HT-29 (cell line): ENCODE results near the gene ARHGAP8. TPM values are rescaled to one million over a fixed set of nuclear protein-coding genes. Genes with fewer than 3 reads are reported as not detected.
"Not testable (repeated sequence)": the region's sequence is repeated elsewhere in the genome, so short reads cannot be mapped to it uniquely, and the experiment has no call there.

ENCODE experiments used
- DNase-seq: peaks from one replicate; pipeline ENCODE4 v3.0.0-alpha.2; 2015; ENCODE audit warnings: low spot score
- total RNA-seq: library from RNA; depleted of rRNA; stranded (reverse); fragments of >200 nt; shearing (Covaris generic); gene quantifications from 2 replicates; pipeline ENCODE4 v1.2.3, GENCODE V29; 2014

ARHGAP8 gene
- total RNA-seq, 1 experiment from 2014 or later: 38.1 TPM

GRCh38 chr22:44739024-44739423 lies 13.4 kb upstream of the ARHGAP8 start:
- no peak for DNase-seq

DNA sequence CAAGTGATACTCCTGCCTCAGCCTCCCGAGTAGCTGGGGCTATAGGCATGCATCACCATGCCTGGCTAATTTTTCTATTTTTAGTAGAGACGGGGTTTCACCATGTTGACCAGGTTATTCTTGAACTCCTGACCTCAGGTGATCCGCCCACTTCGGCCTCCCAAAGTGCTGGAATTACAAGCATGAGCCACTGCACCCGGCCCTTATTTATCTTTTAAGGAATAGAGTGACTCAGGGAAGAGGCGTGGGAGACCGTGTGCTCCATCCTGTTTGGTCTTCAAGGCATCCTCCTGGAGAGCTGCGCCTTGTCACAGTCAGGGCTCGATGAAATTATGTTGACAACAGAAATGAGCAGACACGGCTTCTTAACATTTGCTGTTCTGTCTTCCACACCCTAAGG lies 12.7 kb upstream of the ARHGAP8 start:
- peak; percentile 46 for DNase-seq

- no peak for DNase-seq
Measured at GRCh38 chr22:44740307-44740706, 12.1 kb upstream of the ARHGAP8 start.

GRCh38 chr22:44741929-44742328 lies 10.4 kb upstream of the ARHGAP8 start:
- no peak for DNase-seq

GRCh38 chr22:44743247-44743646 lies 9.1 kb upstream of the ARHGAP8 start:
- DNase-seq: no peak

GRCh38 chr22:44743804-44744211 lies 8.6 kb upstream of the ARHGAP8 start:
- no peak for DNase-seq

GRCh38 chr22:44745853-44746789 lies 6.3 kb upstream of the ARHGAP8 start:
- no peak for DNase-seq

DNA sequence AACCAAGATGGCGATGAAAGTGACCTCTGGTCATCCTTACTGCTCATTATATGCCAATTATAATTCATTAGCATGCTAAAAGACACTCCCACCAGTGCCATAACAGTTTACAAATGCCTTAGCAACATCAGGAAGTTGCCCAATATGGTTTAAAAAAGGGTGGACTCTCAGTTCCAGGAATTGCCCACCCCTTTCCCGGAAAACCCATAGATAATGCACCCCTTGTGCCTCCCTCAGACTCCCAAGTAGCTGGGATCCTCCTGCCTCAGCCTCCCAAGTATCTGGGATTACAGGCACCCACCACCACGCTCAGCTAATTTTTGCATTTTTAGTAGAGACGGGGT lies 4.6 kb upstream of the ARHGAP8 start:
- not testable (repeated sequence) for DNase-seq

DNA sequence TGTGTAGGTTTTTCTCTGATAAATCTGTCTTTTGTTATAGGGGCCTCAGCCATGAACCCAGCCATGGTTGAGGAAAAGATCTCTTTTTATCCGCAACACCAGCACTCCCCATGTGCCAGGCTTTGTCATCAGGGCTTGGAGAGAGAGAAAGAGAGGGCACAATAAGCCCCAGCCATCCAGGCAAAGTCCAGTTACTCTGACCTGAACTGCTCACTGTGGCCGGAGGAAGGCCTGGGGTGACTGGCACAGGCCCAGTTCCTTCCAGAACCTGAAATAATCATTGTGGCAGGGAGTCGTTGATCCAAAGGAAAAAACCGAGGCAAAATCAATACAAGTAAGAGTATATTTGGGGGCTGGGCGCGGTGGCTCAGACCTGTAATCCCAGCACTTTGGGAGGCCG lies 3.9 kb upstream of the ARHGAP8 start:
- DNase-seq: no peak

- DNase-seq: no peak
Measured at GRCh38 chr22:44750481-44750880, 1.9 kb upstream of the ARHGAP8 start.

GRCh38 chr22:44753189-44754042 lies 1.0 kb downstream of the ARHGAP8 start:
- DNase-seq: peak; percentile 50

DNA sequence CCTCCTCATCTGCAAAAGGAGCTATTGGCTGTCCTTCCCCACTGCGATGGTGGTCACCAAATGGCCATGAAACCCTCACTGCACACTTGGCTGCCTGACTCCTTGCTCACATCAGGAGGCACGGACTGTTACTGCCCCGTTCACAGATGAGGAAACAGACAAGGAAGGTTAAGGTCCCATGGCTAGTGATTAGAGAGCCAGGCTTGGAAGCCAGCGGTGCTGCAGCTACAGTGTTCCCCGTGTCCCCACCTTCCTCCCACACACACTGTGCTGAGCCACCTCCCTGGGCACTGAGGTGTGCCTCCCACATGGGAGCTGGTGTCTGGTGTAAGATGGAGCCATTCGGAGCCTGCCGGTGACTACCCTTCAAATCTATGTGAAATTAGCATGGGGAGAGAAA lies 2.6 kb downstream of the ARHGAP8 start:
- peak; percentile 19 for DNase-seq

DNA sequence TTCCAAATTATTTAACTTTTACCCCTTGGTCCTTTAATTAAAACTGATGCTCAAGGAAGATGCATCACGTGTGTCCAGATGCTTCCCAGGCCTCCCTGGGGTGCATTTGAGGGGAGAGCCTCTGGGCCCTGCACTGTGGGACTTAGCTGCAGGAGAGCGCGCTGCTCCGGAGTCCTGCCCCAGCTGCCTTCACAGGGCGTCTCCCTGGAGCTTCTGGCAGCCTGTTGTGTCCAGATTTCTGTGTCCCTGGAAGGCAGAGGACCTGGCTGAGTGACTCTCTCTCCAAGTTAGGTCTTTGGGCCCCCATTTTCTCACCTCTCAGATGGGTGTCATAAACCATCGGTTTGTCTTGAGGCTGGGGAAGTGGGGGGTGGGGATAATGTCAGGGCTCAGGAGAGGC lies 3.0 kb downstream of the ARHGAP8 start:
- no peak for DNase-seq

- DNase-seq: peak; percentile 82
Measured at GRCh38 chr22:44755956-44756361, 3.6 kb downstream of the ARHGAP8 start.

DNA sequence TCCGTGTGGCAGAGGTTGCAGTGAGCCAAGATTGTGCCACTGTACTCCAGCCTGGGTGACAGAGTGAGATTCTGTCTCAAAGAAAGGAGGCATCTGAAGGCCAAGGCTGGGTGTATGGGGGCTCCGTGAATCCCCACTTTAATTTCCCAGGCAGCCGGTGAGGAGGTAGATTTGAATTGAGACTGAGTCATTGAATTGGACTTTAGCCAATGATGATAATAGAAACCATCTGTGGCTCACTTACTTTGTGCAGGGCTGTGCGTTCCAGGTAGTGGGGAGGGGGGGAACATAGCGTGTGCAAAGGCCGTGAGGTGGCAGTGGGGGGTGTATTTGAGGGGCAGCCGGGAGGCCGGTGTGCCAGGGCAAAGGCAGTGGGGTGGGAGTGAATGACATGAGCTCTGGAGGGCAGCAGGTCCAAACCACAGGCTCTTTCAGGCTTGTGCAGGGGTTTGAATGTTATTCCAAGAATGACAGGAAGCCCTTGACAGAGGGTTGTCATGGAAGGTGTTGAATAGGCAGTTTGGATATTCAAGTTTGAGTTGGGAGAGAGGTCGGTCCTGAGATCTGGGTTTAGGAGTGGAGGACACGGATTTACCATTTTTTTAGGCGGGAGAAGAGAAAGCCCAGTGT lies 6.1 kb downstream of the ARHGAP8 start:
- no peak for DNase-seq

GRCh38 chr22:44759001-44759400 lies 6.6 kb downstream of the ARHGAP8 start:
- DNase-seq: no peak

DNA sequence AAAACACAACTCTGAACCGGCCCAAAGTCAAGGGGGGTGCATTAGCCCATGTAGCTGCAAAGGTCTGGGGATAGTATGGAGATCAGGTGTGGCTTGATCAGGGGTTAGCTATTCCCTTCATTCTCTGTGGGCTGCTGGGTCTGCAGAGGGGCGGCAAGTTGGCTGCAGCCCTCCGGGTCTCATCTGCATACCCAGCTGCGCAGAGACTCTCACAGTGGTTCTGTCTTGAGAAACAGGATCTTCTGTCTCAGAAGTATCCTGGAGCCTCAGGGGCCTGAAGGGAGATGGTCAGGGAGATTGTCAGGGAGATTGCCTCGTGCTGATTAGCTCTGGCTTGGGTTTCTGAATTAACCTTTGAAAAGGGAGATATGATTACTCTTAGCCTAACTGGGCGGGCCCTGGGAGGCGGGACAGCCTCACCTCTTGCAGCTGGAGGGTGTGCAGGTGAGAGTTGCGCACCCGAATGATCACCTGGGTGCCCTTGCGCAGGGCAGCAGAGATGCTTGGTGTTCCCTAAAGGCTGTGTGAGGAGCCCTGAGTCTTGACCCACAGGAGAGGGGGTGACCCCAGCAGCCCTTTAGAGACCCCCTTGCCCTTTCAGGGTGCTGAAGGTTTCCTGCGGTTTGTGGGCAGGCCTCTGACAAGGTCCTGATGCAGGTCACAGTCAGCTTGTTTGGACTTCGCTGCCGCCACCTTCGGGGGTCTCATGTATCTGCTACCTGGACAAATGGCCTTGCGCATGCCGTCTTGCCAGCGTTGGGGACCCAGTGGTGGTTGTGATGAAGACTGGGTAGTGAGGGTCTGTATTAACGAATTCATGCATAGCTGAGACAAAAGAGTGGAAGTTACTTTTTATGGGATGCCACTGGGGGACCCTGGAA lies 7.3 kb downstream of the ARHGAP8 start:
- no peak for DNase-seq

GRCh38 chr22:44760476-44760875 lies 8.1 kb downstream of the ARHGAP8 start:
- no peak for DNase-seq

- DNase-seq: no peak
Measured at GRCh38 chr22:44761025-44761424, 8.7 kb downstream of the ARHGAP8 start.

GRCh38 chr22:44764373-44764772 lies 12.0 kb downstream of the ARHGAP8 start:
- no peak for DNase-seq

DNA sequence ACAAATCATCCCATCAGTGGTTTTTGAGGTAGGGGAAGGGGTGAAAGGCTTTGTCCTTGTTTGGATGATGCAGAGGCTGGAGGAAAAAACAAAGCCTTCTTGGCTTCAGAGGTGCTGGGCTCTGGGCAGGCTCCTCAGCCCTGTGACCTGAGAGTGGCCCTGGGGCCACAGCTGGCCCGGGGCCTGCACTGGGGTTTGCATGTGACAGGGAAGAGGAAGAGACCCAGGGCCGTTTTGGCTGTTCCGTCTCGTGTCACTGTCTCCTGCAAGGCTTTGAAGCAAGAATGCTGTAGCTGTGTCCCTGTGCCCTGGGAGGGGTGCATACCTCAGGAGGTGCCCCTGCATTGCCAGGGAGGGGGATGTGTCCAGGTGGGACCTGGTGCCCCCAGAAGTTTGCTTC lies 12.6 kb downstream of the ARHGAP8 start:
- DNase-seq: no peak
